Ishikawa (cell line): ENCODE measurements around the gene RASL11A.

ENCODE experiments used
- CEBPB ChIP-seq: IDR thresholded peaks from 2 replicates; pipeline ENCODE4 v1.6.1; 2012
- EGR1 ChIP-seq: IDR thresholded peaks from 2 replicates; pipeline ENCODE4 v1.6.1; 2012
- EP300 ChIP-seq: IDR thresholded peaks from 2 replicates; pipeline ENCODE4 v1.6.1; 2012; ENCODE audit warnings: borderline replicate concordance
- MAX ChIP-seq: IDR thresholded peaks from 2 replicates; pipeline ENCODE4 v1.6.1; 2012
- REST ChIP-seq: IDR thresholded peaks from 2 replicates; pipeline ENCODE4 v1.6.1; 2012; ENCODE audit warnings: low read depth, mild to moderate bottlenecking
- TAF1 ChIP-seq: IDR thresholded peaks from 2 replicates; pipeline ENCODE4 v1.6.1; 2012; ENCODE audit warnings: low read depth, mild to moderate bottlenecking
- TCF12 ChIP-seq: IDR thresholded peaks from 2 replicates; pipeline ENCODE4 v1.6.1; 2012; ENCODE audit warnings: low read depth
- YY1 ChIP-seq: IDR thresholded peaks from 2 replicates; pipeline ENCODE4 v1.6.1; 2012; ENCODE audit warnings: low read depth

GRCh38 chr13:27304611-27305010 lies 34.0 kb downstream of the RASL11A start:
- TF ChIP-seq REST (no peak), TAF1 (no peak), YY1 (no peak), MAX (no peak), EGR1 (no peak), TCF12 (no peak), CEBPB (no peak), EP300 (no peak)
